Nephron (organoid): ENCODE data around the gene LNPEP.

Experiments used
- H3K27ac Mint-ChIP-seq, 3 experiments: 2 replicates each; pipeline ENCODE4 v1.8.0; 2020; ENCODE audit warnings: mixed read lengths in 3 of 3, mild to moderate bottlenecking in 2 of 3, moderate library complexity in 1 of 3
- H3K27me3 Mint-ChIP-seq: 2 replicates; pipeline ENCODE4 v1.8.0; 2021; ENCODE audit warnings: low read depth, mild to moderate bottlenecking, moderate library complexity, mixed read lengths
- H3K36me3 Mint-ChIP-seq: 2 replicates; pipeline ENCODE4 v1.8.0; 2020; ENCODE audit warnings: low read depth, mixed read lengths
- H3K4me1 Mint-ChIP-seq: 2 replicates; pipeline ENCODE4 v1.8.0; 2020; ENCODE audit warnings: mixed read lengths
- H3K4me3 Mint-ChIP-seq, 3 experiments: 2 replicates each; pipeline ENCODE4 v1.8.0; 2020; ENCODE audit warnings: mild to moderate bottlenecking in 3 of 3, mixed read lengths in 3 of 3, moderate library complexity in 2 of 3
- H3K9me3 Mint-ChIP-seq: 2 replicates; pipeline ENCODE4 v1.8.0; 2020; ENCODE audit warnings: mixed read lengths
- TF ChIP-seq, protein P1 (sequence below), 3 experiments: fragments of 200-600 bp; sonication (generic); IDR thresholded peaks; one replicate each; pipeline ENCODE4 v1.5.0; 2021; ENCODE audit warnings: antibody characterized with exemption in 3 of 3; ENCODE audit not compliant: unreplicated experiment in 3 of 3

LNPEP gene

DNA sequence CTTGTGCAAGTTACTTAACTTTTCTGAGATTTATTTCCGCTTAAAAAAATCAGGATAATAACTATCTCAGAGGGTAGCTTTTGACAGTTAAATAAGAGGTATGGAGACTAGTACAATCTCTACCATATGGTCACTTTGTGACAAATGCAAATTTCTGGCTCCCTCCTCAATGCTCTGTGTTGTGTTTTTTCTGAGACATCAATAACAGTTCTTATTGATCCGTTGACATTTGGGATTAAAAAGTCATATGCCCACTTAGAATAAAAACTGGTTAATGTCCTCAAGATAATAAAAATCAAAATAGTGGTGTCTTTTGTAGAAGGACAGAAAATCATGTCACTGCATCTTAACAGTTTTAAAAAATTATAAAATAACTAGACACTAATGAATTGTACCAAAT is 24.7 kb upstream of the LNPEP start:
- Mint-ChIP-seq H3K27me3 (no peaks in the 10 kb centered on the region), H3K9me3 (no peaks in the 10 kb centered on the region), H3K4me1 (no peaks in the 10 kb centered on the region), H3K4me3 (no peak overlapping the region), H3K36me3 (no peaks in the 10 kb centered on the region), H3K27ac (no peak overlapping the region)
- TF ChIP-seq, protein P1, sequence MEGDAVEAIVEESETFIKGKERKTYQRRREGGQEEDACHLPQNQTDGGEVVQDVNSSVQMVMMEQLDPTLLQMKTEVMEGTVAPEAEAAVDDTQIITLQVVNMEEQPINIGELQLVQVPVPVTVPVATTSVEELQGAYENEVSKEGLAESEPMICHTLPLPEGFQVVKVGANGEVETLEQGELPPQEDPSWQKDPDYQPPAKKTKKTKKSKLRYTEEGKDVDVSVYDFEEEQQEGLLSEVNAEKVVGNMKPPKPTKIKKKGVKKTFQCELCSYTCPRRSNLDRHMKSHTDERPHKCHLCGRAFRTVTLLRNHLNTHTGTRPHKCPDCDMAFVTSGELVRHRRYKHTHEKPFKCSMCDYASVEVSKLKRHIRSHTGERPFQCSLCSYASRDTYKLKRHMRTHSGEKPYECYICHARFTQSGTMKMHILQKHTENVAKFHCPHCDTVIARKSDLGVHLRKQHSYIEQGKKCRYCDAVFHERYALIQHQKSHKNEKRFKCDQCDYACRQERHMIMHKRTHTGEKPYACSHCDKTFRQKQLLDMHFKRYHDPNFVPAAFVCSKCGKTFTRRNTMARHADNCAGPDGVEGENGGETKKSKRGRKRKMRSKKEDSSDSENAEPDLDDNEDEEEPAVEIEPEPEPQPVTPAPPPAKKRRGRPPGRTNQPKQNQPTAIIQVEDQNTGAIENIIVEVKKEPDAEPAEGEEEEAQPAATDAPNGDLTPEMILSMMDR (IDR thresholded peaks at IDR 0.05; ENCODE audit: unreplicated experiment in 3 of 3): no peak

GRCh38 chr5:96913233-96913632 is 22.6 kb upstream of the LNPEP start:
- H3K4me1 Mint-ChIP-seq: no peaks in the 10 kb centered on the region

GRCh38 chr5:96919754-96920197 is 16.1 kb upstream of the LNPEP start:
- H3K36me3 Mint-ChIP-seq: no peaks in the 10 kb centered on the region
- TF ChIP-seq, protein P1 (IDR thresholded peaks at IDR 0.05; ENCODE audit: unreplicated experiment in 3 of 3): no peak

More at GRCh38 chr5:96913233-96913632, 22.6 kb upstream of the LNPEP start:
- Mint-ChIP-seq H3K36me3 (no peaks in the 10 kb centered on the region), H3K27ac (no peak overlapping the region), H3K27me3 (no peaks in the 10 kb centered on the region), H3K9me3 (no peaks in the 10 kb centered on the region), H3K4me3 (no peak overlapping the region)
- TF ChIP-seq, protein P1 (IDR thresholded peaks at IDR 0.05; ENCODE audit: unreplicated experiment in 3 of 3): no peak

DNA sequence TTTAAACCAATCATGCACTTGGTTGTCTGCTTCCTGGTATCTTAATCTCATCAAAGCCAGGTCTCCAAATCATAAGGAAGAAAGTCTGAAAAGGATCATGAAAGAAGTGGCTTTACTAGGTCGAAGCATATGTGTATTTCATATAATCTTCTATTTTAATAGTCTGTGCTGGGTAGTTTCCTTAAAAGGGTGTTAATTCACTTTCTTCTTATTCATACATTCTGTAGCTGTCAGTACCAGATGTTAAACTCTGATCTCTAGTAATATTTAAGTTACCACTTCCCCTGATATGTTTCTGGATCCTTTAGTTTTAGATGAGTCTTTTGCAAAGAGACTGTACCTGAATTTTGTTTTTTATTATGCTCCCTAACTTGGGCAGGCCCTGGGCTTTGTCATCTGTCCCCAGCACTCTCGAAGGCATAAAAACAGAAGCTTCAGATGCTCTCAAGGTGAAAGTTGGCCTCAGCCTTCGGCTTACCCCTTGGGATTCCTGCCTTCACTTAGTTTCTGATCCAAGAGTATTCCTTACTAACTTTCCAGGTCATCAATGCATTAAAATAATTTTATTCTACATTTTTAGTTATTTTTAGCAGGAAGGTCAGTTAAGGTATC is 15.0 kb upstream of the LNPEP start:
- TF ChIP-seq, protein P1 (IDR thresholded peaks at IDR 0.05; ENCODE audit: unreplicated experiment in 3 of 3): no peak
- no peaks in the 10 kb centered on the region for H3K36me3 Mint-ChIP-seq
- H3K27ac Mint-ChIP-seq: no peak overlapping the region
- H3K27me3 Mint-ChIP-seq: no peaks in the 10 kb centered on the region
- H3K4me3 Mint-ChIP-seq: no peak overlapping the region
- H3K4me1 Mint-ChIP-seq: peaks cover 5% of the 10 kb centered on the region
- no peaks in the 10 kb centered on the region for H3K9me3 Mint-ChIP-seq

More at GRCh38 chr5:96919754-96920197, 16.1 kb upstream of the LNPEP start:
- H3K27me3 Mint-ChIP-seq: no peaks in the 10 kb centered on the region
- peaks cover 5% of the 10 kb centered on the region for H3K4me1 Mint-ChIP-seq
- no peaks in the 10 kb centered on the region for H3K9me3 Mint-ChIP-seq
- no peak overlapping the region for H3K4me3 Mint-ChIP-seq
- no peak overlapping the region for H3K27ac Mint-ChIP-seq

DNA sequence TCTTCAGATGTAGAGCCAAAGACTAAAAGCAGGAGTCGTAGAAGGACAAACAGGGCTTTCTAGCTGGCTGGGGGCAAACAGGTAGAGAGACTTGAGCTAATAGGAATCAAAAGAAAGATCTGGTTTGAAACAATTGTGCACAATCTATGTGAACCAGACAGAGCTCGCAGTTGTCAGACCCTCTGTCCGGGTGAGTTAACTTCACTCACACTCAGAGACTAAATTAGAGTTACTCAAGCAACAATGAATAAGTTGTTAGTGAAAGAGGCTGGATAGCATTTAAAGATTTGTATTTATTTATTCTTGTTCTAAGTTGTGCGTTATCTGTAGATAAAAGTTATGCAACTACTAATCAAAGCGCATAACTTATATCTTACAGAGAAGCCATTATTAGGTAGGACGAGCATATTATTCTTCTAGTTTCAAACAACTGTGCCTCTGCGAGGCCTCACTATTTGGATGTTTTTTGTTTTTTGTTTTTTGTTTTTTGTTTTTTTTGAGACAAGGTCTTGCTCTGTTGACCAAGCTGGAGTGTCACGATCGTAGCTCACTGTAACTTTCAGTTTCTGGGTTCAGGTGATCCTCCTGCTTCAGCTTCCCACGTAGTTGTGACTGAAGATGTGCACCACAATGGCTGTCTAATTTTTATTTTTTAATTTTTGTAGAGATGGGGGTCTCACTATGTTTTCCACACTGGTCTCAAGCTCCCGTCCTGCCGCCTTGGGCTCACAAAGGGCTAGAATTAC is 13.2 kb upstream of the LNPEP start:
- no peaks in the 10 kb centered on the region for H3K27me3 Mint-ChIP-seq
- H3K36me3 Mint-ChIP-seq: no peaks in the 10 kb centered on the region
- no peaks in the 10 kb centered on the region for H3K9me3 Mint-ChIP-seq
- H3K4me1 Mint-ChIP-seq: peaks cover 5% of the 10 kb centered on the region
- H3K27ac Mint-ChIP-seq: no peak overlapping the region
- TF ChIP-seq, protein P1 (IDR thresholded peaks at IDR 0.05; ENCODE audit: unreplicated experiment in 3 of 3): no peak
- no peak overlapping the region for H3K4me3 Mint-ChIP-seq
